Measurements from ENCODE around the gene NPC2. TPM values are rescaled to one million over a fixed set of nuclear protein-coding genes. Genes with fewer than 3 reads are reported as not detected.

Gene NPC2
- total and polyA plus RNA-seq, 9 of the 15 experiments (the other 6 are each of a cell fraction or from before 2014, with no cell fraction given), result 16.6 to 74.1 (median 32.6) TPM

GRCh38 chr14:74463697-74464096 lies 29.4 kb downstream of the NPC2 start (continued):
- TF ChIP-seq ARID4B (CRISPR knock-in tag; IDR thresholded peaks at IDR 0.05) (no peak), ZBTB40 (IDR thresholded peaks at IDR 0.05) (no peak), ZBTB40 (CRISPR knock-in tag; IDR thresholded peaks at IDR 0.05) (no peak)

All from K562 (cell line).